GM23338 (cell line): ENCODE data around the gene RAB7B. TPM values are rescaled to one million over a fixed set of nuclear protein-coding genes. Genes with fewer than 3 reads are reported as not detected.

Experiments used
- ATAC-seq: fragments of 200-7000 bp; cut with Tn5 transposase; 3 replicates; pipeline ENCODE4 v1.9.1; 2020
- DNase-seq: peaks from one replicate; pipeline ENCODE4 v3.0.0-alpha.2; 2015; ENCODE audit warnings: low spot score
- H2AFZ ChIP-seq: fragments of 200-600 bp; sonication (generic); 2 replicates; pipeline ENCODE4 v1.8.0; 2016; ENCODE audit warnings: antibody characterized with exemption, mild to moderate bottlenecking, moderate library complexity
- H3F3A ChIP-seq: fragments of 200-600 bp; sonication (generic); replicated peaks from 2 replicates; pipeline ENCODE4 v1.8.0; 2017; ENCODE audit warnings: antibody characterized with exemption, mixed run types, low read depth
- H3K27ac ChIP-seq: fragments of 200-600 bp; sonication (generic); 2 replicates; pipeline ENCODE4 v1.6.1; 2016; ENCODE audit warnings: low read depth
- H3K27me3 ChIP-seq: fragments of 200-600 bp; sonication (generic); 2 replicates; pipeline ENCODE4 v1.8.0; 2016; ENCODE audit warnings: mild to moderate bottlenecking, mixed run types, moderate library complexity; ENCODE audit not compliant: insufficient read depth
- H3K36me3 ChIP-seq: fragments of 200-600 bp; sonication (generic); 2 replicates; pipeline ENCODE4 v1.8.0; 2016; ENCODE audit warnings: mild to moderate bottlenecking; ENCODE audit not compliant: insufficient read depth
- H3K4me1 ChIP-seq: fragments of 200-600 bp; sonication (generic); 2 replicates; pipeline ENCODE4 v1.8.0; 2016; ENCODE audit warnings: mild to moderate bottlenecking, moderate library complexity; ENCODE audit not compliant: insufficient read depth
- H3K4me2 ChIP-seq: fragments of 200-600 bp; sonication (generic); 2 replicates; pipeline ENCODE4 v1.7.1; 2017; ENCODE audit warnings: mixed run types
- H3K4me3 ChIP-seq: fragments of 200-600 bp; sonication (generic); 2 replicates; pipeline ENCODE4 v1.6.1; 2016; ENCODE audit warnings: mixed run types
- H3K79me2 ChIP-seq: fragments of 200-600 bp; sonication (generic); replicated peaks from 2 replicates; pipeline ENCODE4 v1.8.0; 2017; ENCODE audit warnings: mild to moderate bottlenecking; ENCODE audit not compliant: insufficient read depth
- H3K9me2 ChIP-seq: fragments of 200-600 bp; sonication (generic); 2 replicates; pipeline ENCODE4 v1.8.0; 2017; ENCODE audit not compliant: insufficient read depth
- H4K20me1 ChIP-seq: fragments of 200-600 bp; sonication (generic); replicated peaks from 2 replicates; pipeline ENCODE4 v1.8.0; 2017; ENCODE audit warnings: mild to moderate bottlenecking; ENCODE audit not compliant: insufficient read depth
- H3K27ac Mint-ChIP-seq: 2 replicates; pipeline ENCODE4 v1.8.0; 2020; ENCODE audit warnings: inconsistent platforms, mild to moderate bottlenecking, moderate library complexity, mixed read lengths
- H3K27me3 Mint-ChIP-seq: 3 replicates; pipeline ENCODE4 v1.8.0; 2022; ENCODE audit warnings: low read depth, mild to moderate bottlenecking, moderate library complexity, mixed read lengths, inconsistent platforms; ENCODE audit not compliant: insufficient read depth, poor library complexity
- H3K36me3 Mint-ChIP-seq: 3 replicates; pipeline ENCODE4 v1.8.0; 2021; ENCODE audit warnings: low read depth, mild to moderate bottlenecking, inconsistent platforms, moderate library complexity, mixed read lengths
- H3K4me1 Mint-ChIP-seq: 3 replicates; pipeline ENCODE4 v1.8.0; 2020; ENCODE audit warnings: mild to moderate bottlenecking, inconsistent platforms, mixed read lengths
- H3K4me3 Mint-ChIP-seq: 3 replicates; pipeline ENCODE4 v1.8.0; 2021; ENCODE audit warnings: moderate library complexity, mild to moderate bottlenecking, inconsistent platforms, mixed read lengths
- H3K9me3 Mint-ChIP-seq: 3 replicates; pipeline ENCODE4 v1.8.0; 2020; ENCODE audit warnings: moderate library complexity, mild to moderate bottlenecking, inconsistent platforms, mixed read lengths
- CREB1 ChIP-seq: fragments of 250-450 bp; sonication (Bioruptor Pico); IDR thresholded peaks from 2 replicates; pipeline ENCODE4 v1.5.0; 2020; ENCODE audit warnings: low read depth, mild to moderate bottlenecking, moderate library complexity
- ETS1 ChIP-seq: IDR thresholded peaks from 2 replicates; pipeline ENCODE4 v1.6.1; 2016; ENCODE audit warnings: antibody characterized with exemption
- JUNB ChIP-seq: IDR thresholded peaks from one replicate; pipeline ENCODE4 v1.6.1; 2016; ENCODE audit warnings: antibody characterized with exemption; ENCODE audit not compliant: unreplicated experiment
- NANOG ChIP-seq: IDR thresholded peaks from 2 replicates; pipeline ENCODE4 v1.6.1; 2016; ENCODE audit warnings: antibody characterized with exemption, borderline replicate concordance
- REST ChIP-seq: IDR thresholded peaks from one replicate; pipeline ENCODE4 v1.6.1; 2018; ENCODE audit warnings: antibody characterized with exemption; ENCODE audit not compliant: unreplicated experiment
- STAT1 ChIP-seq: IDR thresholded peaks from one replicate; pipeline ENCODE4 v1.6.1; 2016; ENCODE audit warnings: antibody characterized with exemption; ENCODE audit not compliant: unreplicated experiment
- ZNF331 ChIP-seq: fragments of 250-450 bp; sonication (Bioruptor Pico); IDR thresholded peaks from 2 replicates; pipeline ENCODE4 v1.5.0; 2020; ENCODE audit warnings: low read depth, mild to moderate bottlenecking, moderate library complexity
- polyA plus RNA-seq: library from polyadenylated mRNA; unstranded; fragments of >200 nt; fragmentation: Nextera tagmentation; extraction: Ambion mirVana; gene quantifications from 2 replicates; pipeline ENCODE4 v1.2.1, GENCODE V29; 2016
- total RNA-seq: library from RNA; depleted of rRNA; stranded (reverse); fragments of >200 nt; shearing (Covaris generic); gene quantifications from 2 replicates; pipeline ENCODE4 v1.2.3, GENCODE V29; 2014
- TF ChIP-seq, protein P1 (sequence below), 2 experiments: fragments of 200-600 bp in 1 of 2; sonication (generic) in 1 of 2; conservative IDR thresholded peaks; 2 replicates each; pipeline versions ENCODE4 v1.5.1 to v1.6.1; 2016 to 2017; ENCODE audit warnings: antibody characterized with exemption in 2 of 2, low read depth in 2 of 2, mild to moderate bottlenecking in 2 of 2, moderate library complexity in 1 of 2

The RAB7B gene
- total and polyA plus RNA-seq, 2 experiments from 2014 or later: not detected

- Histone ChIP-seq H3K9me2 (no peaks in the 10 kb centered on the region), H3K27ac (no peak overlapping the region), H2AFZ (no peak overlapping the region), H3K4me2 (no peak overlapping the region), H3K4me1 (no peaks in the 10 kb centered on the region), H3F3A (peaks cover 8% of the 10 kb centered on the region; the same call in 1 of the 2 replicates), H4K20me1 (no peaks in the 10 kb centered on the region), H3K36me3 (no peaks in the 10 kb centered on the region), H3K79me2 (no peaks in the 10 kb centered on the region), H3K27me3 (no peaks in the 10 kb centered on the region), H3K4me3 (no peak overlapping the region)
- Mint-ChIP-seq H3K36me3 (no peaks in the 10 kb centered on the region; the same call in 2 of the 3 replicates), H3K27ac (no peak overlapping the region), H3K4me1 (peaks cover 9% of the 10 kb centered on the region; the same call in 2 of the 3 replicates), H3K27me3 (peaks cover 9% of the 10 kb centered on the region), H3K4me3 (no peak overlapping the region), H3K9me3 (peaks cover 5% of the 10 kb centered on the region; the same call in 2 of the 3 replicates)
- DNase-seq: no peak
- TF ChIP-seq ZNF331 (CRISPR knock-in tag) (no peak), STAT1 (no peak)
- TF ChIP-seq, protein P1, sequence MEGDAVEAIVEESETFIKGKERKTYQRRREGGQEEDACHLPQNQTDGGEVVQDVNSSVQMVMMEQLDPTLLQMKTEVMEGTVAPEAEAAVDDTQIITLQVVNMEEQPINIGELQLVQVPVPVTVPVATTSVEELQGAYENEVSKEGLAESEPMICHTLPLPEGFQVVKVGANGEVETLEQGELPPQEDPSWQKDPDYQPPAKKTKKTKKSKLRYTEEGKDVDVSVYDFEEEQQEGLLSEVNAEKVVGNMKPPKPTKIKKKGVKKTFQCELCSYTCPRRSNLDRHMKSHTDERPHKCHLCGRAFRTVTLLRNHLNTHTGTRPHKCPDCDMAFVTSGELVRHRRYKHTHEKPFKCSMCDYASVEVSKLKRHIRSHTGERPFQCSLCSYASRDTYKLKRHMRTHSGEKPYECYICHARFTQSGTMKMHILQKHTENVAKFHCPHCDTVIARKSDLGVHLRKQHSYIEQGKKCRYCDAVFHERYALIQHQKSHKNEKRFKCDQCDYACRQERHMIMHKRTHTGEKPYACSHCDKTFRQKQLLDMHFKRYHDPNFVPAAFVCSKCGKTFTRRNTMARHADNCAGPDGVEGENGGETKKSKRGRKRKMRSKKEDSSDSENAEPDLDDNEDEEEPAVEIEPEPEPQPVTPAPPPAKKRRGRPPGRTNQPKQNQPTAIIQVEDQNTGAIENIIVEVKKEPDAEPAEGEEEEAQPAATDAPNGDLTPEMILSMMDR (conservative IDR thresholded peaks at IDR 0.05; ENCODE audit: low read depth in 2 of 2): no peak
- no peak for ATAC-seq
Measured at GRCh38 chr1:205969229-205969628, 34.0 kb downstream of the RAB7B start.

GRCh38 chr1:205967554-205968335 lies 35.5 kb downstream of the RAB7B start:
- no peak overlapping the region for H3K27ac ChIP-seq
- Mint-ChIP-seq H3K4me3 (no peak overlapping the region), H3K27ac (no peak overlapping the region), H3K9me3 (no peaks in the 10 kb centered on the region), H3K27me3 (peaks cover 9% of the 10 kb centered on the region), H3K36me3 (no peaks in the 10 kb centered on the region), H3K4me1 (peaks cover 9% of the 10 kb centered on the region; the same call in 2 of the 3 replicates)
- H3K27me3 ChIP-seq: no peaks in the 10 kb centered on the region
- no peaks in the 10 kb centered on the region for H3K36me3 ChIP-seq
- H3F3A ChIP-seq: no peaks in the 10 kb centered on the region
- no peak overlapping the region for H3K4me3 ChIP-seq
- no peak overlapping the region for H2AFZ ChIP-seq
- no peak overlapping the region for H3K4me2 ChIP-seq
- H3K9me2 ChIP-seq: no peaks in the 10 kb centered on the region
- H4K20me1 ChIP-seq: no peaks in the 10 kb centered on the region
- no peaks in the 10 kb centered on the region for H3K4me1 ChIP-seq
- DNase-seq: no peak
- no peaks in the 10 kb centered on the region for H3K79me2 ChIP-seq
- no peak for ATAC-seq
- TF ChIP-seq ETS1 (no peak), NANOG (no peak), CREB1 (no peak), REST (no peak), JUNB (no peak)
- TF ChIP-seq, protein P1 (conservative IDR thresholded peaks at IDR 0.05; ENCODE audit: low read depth in 2 of 2): no peak
